ENCODE data around the gene NRARP. TPM values are rescaled to one million over a fixed set of nuclear protein-coding genes. Genes with fewer than 3 reads are reported as not detected.

Gene NRARP
- total and polyA plus RNA-seq, 4 donors: 2.1 to 10.8 (median 5.8) TPM

DNA sequence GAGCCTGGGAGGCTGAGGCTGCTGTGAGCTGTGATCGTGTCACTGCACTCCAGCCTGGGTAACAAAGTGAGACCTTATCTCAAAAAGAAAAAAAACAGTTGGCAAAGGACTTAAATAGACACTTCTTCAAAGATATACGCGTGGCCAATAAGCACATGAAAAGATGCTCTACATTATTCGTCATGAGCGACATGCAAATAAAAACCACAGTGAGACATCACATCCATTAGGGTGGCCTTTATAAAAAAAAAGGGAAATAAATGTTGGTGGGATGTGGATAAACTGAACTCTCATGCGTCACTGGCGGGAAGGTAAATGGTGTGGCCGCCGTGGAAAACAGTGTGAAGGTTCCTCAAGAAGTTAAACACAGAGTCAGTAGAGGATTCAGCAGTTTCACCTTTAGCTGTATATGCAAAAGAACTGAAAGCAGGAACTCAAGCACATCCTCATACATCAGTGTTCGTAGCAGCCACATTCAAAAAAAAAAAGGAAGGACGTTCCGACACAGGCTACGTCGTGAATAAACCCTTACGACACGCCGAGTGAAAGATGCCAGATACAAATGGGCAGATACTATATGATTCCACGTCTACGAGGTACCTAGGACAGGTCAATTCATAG, 24.5 kb upstream of the NRARP start:
- H3K36me3 ChIP-seq (ENCODE audit: control insufficient read depth in 4 of 4, insufficient read depth in 4 of 4, low read length in 4 of 4): no peaks in the 10 kb centered on the region
- DNase-seq (no peak), ATAC-seq (ENCODE audit: insufficient read depth, low FRiP score) (no peak)
- H3K27me3 ChIP-seq (ENCODE audit: control insufficient read depth in 3 of 3, insufficient read depth in 3 of 3, low read length in 2 of 3): no peaks in the 10 kb centered on the region
- 39 to 67% methylated on average over 19 of the region's 19 CpGs for WGBS, 2 donors
- H3K9ac ChIP-seq (ENCODE audit: insufficient read depth in 1 of 2, low read length in 2 of 2): no peak overlapping the region
- no peak overlapping the region for H3K27ac ChIP-seq (ENCODE audit: low read depth in 1 of 2, low read length in 1 of 2)
- H3K4me3 ChIP-seq: no peak overlapping the region
- no peaks in the 10 kb centered on the region for H3K9me3 ChIP-seq (ENCODE audit: control insufficient read depth in 4 of 4, insufficient read depth in 3 of 4, low read length in 3 of 4)
- no peaks in the 10 kb centered on the region for H3K4me1 ChIP-seq (ENCODE audit: control insufficient read depth in 5 of 5, insufficient read depth in 5 of 5, low read length in 5 of 5)
- TF ChIP-seq, protein P1, sequence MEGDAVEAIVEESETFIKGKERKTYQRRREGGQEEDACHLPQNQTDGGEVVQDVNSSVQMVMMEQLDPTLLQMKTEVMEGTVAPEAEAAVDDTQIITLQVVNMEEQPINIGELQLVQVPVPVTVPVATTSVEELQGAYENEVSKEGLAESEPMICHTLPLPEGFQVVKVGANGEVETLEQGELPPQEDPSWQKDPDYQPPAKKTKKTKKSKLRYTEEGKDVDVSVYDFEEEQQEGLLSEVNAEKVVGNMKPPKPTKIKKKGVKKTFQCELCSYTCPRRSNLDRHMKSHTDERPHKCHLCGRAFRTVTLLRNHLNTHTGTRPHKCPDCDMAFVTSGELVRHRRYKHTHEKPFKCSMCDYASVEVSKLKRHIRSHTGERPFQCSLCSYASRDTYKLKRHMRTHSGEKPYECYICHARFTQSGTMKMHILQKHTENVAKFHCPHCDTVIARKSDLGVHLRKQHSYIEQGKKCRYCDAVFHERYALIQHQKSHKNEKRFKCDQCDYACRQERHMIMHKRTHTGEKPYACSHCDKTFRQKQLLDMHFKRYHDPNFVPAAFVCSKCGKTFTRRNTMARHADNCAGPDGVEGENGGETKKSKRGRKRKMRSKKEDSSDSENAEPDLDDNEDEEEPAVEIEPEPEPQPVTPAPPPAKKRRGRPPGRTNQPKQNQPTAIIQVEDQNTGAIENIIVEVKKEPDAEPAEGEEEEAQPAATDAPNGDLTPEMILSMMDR (IDR thresholded peaks at IDR 0.05; ENCODE audit: control extremely low read depth, extremely low read depth): no peak

DNA sequence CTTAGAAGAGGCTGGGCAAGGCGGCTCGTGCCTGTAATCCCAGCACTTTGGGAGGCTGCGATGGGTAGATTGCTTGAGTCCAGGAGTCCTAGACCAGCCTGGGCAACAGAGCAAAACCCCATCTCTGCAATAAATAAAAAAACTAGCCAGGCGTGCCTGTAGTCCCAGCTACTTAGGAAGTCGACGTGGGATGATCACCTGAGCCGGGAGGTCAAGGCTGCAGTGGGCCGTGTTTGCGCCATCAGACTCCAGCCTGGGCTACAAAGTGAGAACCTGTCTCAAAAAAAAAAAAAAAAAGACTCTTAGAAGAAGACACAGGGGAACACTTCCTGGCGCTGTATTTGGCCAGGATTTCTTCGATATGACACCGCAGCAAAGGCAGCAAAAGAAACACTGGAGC, 23.7 kb upstream of the NRARP start:
- no peaks in the 10 kb centered on the region for H3K27me3 ChIP-seq (ENCODE audit: control insufficient read depth in 3 of 3, insufficient read depth in 3 of 3, low read length in 2 of 3)
- H3K4me3 ChIP-seq: no peak overlapping the region
- 93 to 97% methylated on average over 12 of the region's 12 CpGs for WGBS, 2 donors
- H3K27ac ChIP-seq (ENCODE audit: low read depth in 1 of 2, low read length in 1 of 2): no peak overlapping the region
- no peaks in the 10 kb centered on the region for H3K36me3 ChIP-seq (ENCODE audit: control insufficient read depth in 4 of 4, insufficient read depth in 4 of 4, low read length in 4 of 4)
- no peak overlapping the region for H3K9ac ChIP-seq (ENCODE audit: insufficient read depth in 1 of 2, low read length in 2 of 2)
- ATAC-seq (ENCODE audit: insufficient read depth, low FRiP score): no peak
- TF ChIP-seq, protein P1 (IDR thresholded peaks at IDR 0.05; ENCODE audit: control extremely low read depth, extremely low read depth): no peak
- no peaks in the 10 kb centered on the region for H3K9me3 ChIP-seq (ENCODE audit: control insufficient read depth in 4 of 4, insufficient read depth in 3 of 4, low read length in 3 of 4)
- DNase-seq: no peak
- peaks cover 0 to 4% (median 0%) of the 10 kb centered on the region in 5 donors for H3K4me1 ChIP-seq (ENCODE audit: control insufficient read depth in 5 of 5, insufficient read depth in 5 of 5, low read length in 5 of 5)

DNA sequence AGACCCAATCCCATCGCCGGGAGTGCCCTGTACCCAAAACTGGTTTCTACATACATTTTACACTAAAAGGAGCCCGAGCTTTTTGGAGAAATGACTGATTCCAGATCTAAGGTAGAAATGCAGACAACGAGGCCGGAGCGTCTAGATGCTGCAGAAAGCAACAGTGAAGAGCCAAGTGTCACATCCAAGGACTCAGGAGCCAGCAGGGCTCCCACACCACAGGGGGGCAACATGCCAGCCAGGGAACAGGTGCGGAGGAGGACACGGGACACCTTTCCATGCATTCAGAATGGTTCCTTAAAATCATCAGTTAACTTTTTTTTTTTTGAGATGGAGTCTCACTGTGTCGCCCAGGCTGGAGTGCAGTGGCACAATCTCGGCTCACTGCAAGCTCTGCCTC, 23.1 kb upstream of the NRARP start:
- H3K9me3 ChIP-seq (ENCODE audit: control insufficient read depth in 4 of 4, insufficient read depth in 3 of 4, low read length in 3 of 4): no peaks in the 10 kb centered on the region
- H3K4me3 ChIP-seq: no peak overlapping the region
- TF ChIP-seq, protein P1 (IDR thresholded peaks at IDR 0.05; ENCODE audit: control extremely low read depth, extremely low read depth): no peak
- no peak for DNase-seq
- ATAC-seq (ENCODE audit: insufficient read depth, low FRiP score): no peak
- H3K9ac ChIP-seq (ENCODE audit: insufficient read depth in 1 of 2, low read length in 2 of 2): no peak overlapping the region
- 94 to 95% methylated on average over 10 of the region's 10 CpGs for WGBS, 2 donors
- H3K27ac ChIP-seq (ENCODE audit: low read depth in 1 of 2, low read length in 1 of 2): no peak overlapping the region
- peaks cover 0 to 11% (median 0%) of the 10 kb centered on the region in 5 donors for H3K4me1 ChIP-seq (ENCODE audit: control insufficient read depth in 5 of 5, insufficient read depth in 5 of 5, low read length in 5 of 5)
- H3K27me3 ChIP-seq (ENCODE audit: control insufficient read depth in 3 of 3, insufficient read depth in 3 of 3, low read length in 2 of 3): no peaks in the 10 kb centered on the region
- no peaks in the 10 kb centered on the region for H3K36me3 ChIP-seq (ENCODE audit: control insufficient read depth in 4 of 4, insufficient read depth in 4 of 4, low read length in 4 of 4)
